Suprapubic skin (tissue), 4 donors: ENCODE data around the gene ACSM4. TPM values are rescaled to one million over a fixed set of nuclear protein-coding genes. Genes with fewer than 3 reads are reported as not detected.

Experiments
- DNase-seq, 2 donors: peaks; one replicate each; pipeline ENCODE4 v3.0.0-alpha.2; 2019; ENCODE audit warnings: low spot score in 2 of 2
- H3K27ac ChIP-seq: fragments of 200-600 bp; sonication (generic); one replicate; pipeline ENCODE4 v1.5.1; 2019
- H3K27me3 ChIP-seq: fragments of 200-600 bp; sonication (generic); one replicate; pipeline ENCODE4 v1.5.1; 2019
- H3K36me3 ChIP-seq: fragments of 200-600 bp; sonication (generic); one replicate; pipeline ENCODE4 v1.5.1; 2019
- H3K4me1 ChIP-seq: fragments of 200-600 bp; sonication (generic); one replicate; pipeline ENCODE4 v1.5.1; 2019
- H3K4me3 ChIP-seq: fragments of 200-600 bp; sonication (generic); one replicate; pipeline ENCODE4 v1.5.1; 2019; ENCODE audit warnings: mild to moderate bottlenecking
- H3K9me3 ChIP-seq: fragments of 200-600 bp; sonication (generic); one replicate; pipeline ENCODE4 v1.5.1; 2019
- CTCF ChIP-seq, 2 donors: fragments of 200-600 bp in 1 of 2; fragments of 450-650 bp in 1 of 2; sonication (generic) in 1 of 2; IDR thresholded peaks; one replicate each; pipeline ENCODE4 v1.5.1; 2016 to 2019; ENCODE audit warnings: antibody characterized with exemption in 2 of 2, mild to moderate bottlenecking in 1 of 2, moderate library complexity in 1 of 2
- EP300 ChIP-seq: sonication (generic); formaldehyde crosslinking; IDR thresholded peaks from one replicate; pipeline ENCODE4 v1.6.1; 2017; ENCODE audit warnings: antibody characterized with exemption
- POLR2A ChIP-seq, 2 donors: fragments of 450-650 bp; IDR thresholded peaks; one replicate each; pipeline ENCODE4 v1.6.1; 2017; ENCODE audit warnings: antibody characterized with exemption in 2 of 2, mild to moderate bottlenecking in 2 of 2, moderate library complexity in 2 of 2
- POLR2AphosphoS5 ChIP-seq, 3 donors: sonication (generic); formaldehyde crosslinking; IDR thresholded peaks; one replicate each; pipeline ENCODE4 v1.6.1; 2017; ENCODE audit warnings: antibody characterized with exemption in 3 of 3
- WGBS: methylation state at CpG from one replicate; pipeline ENCODE4 v1.1.5; 2018; 5-methylcytosine and 5-hydroxymethylcytosine counted together
- total RNA-seq, 4 donors: library from RNA; depleted of rRNA; stranded (reverse); fragments of >200 nt; gene quantifications; one replicate each; pipeline ENCODE4 v1.1.0, GENCODE V29; 2016

Gene ACSM4
- total RNA-seq, 4 donors from 2014 or later = not detected

- no peaks in the 10 kb centered on the region for H3K27me3 ChIP-seq
- no peaks in the 10 kb centered on the region for H3K36me3 ChIP-seq
- no peaks in the 10 kb centered on the region for H3K4me1 ChIP-seq
- H3K27ac ChIP-seq = no peak overlapping the region
- TF ChIP-seq CTCF (IDR thresholded peaks at IDR 0.05) = no peak
- DNase-seq = no peak
- no peaks in the 10 kb centered on the region for H3K9me3 ChIP-seq
- no peak overlapping the region for H3K4me3 ChIP-seq
Observed at GRCh38 chr12:7352661-7353060, 48.8 kb downstream of the ACSM4 start.

GRCh38 chr12:7354529-7354928, 50.7 kb downstream of the ACSM4 start:
- no peaks in the 10 kb centered on the region for H3K4me1 ChIP-seq
- H3K36me3 ChIP-seq = no peaks in the 10 kb centered on the region
- 79% methylated on average over 4 of the region's 4 CpGs for WGBS
- no peak for DNase-seq
- H3K27ac ChIP-seq = no peak overlapping the region
- no peak for TF ChIP-seq POLR2A (IDR thresholded peaks at IDR 0.05)
- TF ChIP-seq POLR2AphosphoS5 (IDR thresholded peaks at IDR 0.05) = no peak
- TF ChIP-seq EP300 = no peak
- TF ChIP-seq CTCF (IDR thresholded peaks at IDR 0.05) = no peak
- H3K9me3 ChIP-seq = no peaks in the 10 kb centered on the region
- H3K4me3 ChIP-seq = no peak overlapping the region
- no peaks in the 10 kb centered on the region for H3K27me3 ChIP-seq

- no peak for DNase-seq
- Histone ChIP-seq H3K36me3 (no peaks in the 10 kb centered on the region), H3K9me3 (peaks cover 10% of the 10 kb centered on the region), H3K27me3 (no peaks in the 10 kb centered on the region), H3K4me3 (no peak overlapping the region), H3K4me1 (no peaks in the 10 kb centered on the region), H3K27ac (no peak overlapping the region)
- 88% methylated on average over 1 of the region's 1 CpG for WGBS
- TF ChIP-seq POLR2AphosphoS5 (IDR thresholded peaks at IDR 0.05) (no peak), CTCF (IDR thresholded peaks at IDR 0.05) (no peak), POLR2A (IDR thresholded peaks at IDR 0.05) (no peak), EP300 (no peak)
Observed at GRCh38 chr12:7361265-7361664, 57.4 kb downstream of the ACSM4 start.

GRCh38 chr12:7362734-7363133, 58.9 kb downstream of the ACSM4 start:
- Histone ChIP-seq H3K27ac (no peak overlapping the region), H3K27me3 (no peaks in the 10 kb centered on the region), H3K36me3 (no peaks in the 10 kb centered on the region), H3K9me3 (peaks cover 10% of the 10 kb centered on the region), H3K4me1 (no peaks in the 10 kb centered on the region), H3K4me3 (no peak overlapping the region)
- WGBS = 84% methylated on average over 3 of the region's 3 CpGs
- TF ChIP-seq EP300 (no peak), CTCF (IDR thresholded peaks at IDR 0.05) (no peak), POLR2A (IDR thresholded peaks at IDR 0.05) (no peak), POLR2AphosphoS5 (IDR thresholded peaks at IDR 0.05) (no peak)
- DNase-seq = no peak

GRCh38 chr12:7369274-7369729, 65.4 kb downstream of the ACSM4 start:
- 57% methylated on average over 10 of the region's 10 CpGs for WGBS
- DNase-seq = peak; percentile 66 to 82
- no peak overlapping the region for H3K4me3 ChIP-seq
- no peak for TF ChIP-seq EP300
- no peak for TF ChIP-seq CTCF (IDR thresholded peaks at IDR 0.05)
- no peak for TF ChIP-seq POLR2AphosphoS5 (IDR thresholded peaks at IDR 0.05)
- no peak for TF ChIP-seq POLR2A (IDR thresholded peaks at IDR 0.05)
- H3K4me1 ChIP-seq = no peaks in the 10 kb centered on the region
- H3K36me3 ChIP-seq = no peaks in the 10 kb centered on the region
- H3K27ac ChIP-seq = no peak overlapping the region
- peaks cover 6% of the 10 kb centered on the region for H3K9me3 ChIP-seq
- H3K27me3 ChIP-seq = no peaks in the 10 kb centered on the region
